ENCODE results near the gene SLC25A1.

Gene SLC25A1

GRCh38 chr22:19178657-19179496 lies at the start of gene SLC25A1:
Gene SLC25A1, minus strand, starts transcription at chr22:19178736. Its CDS starts 63 bp downstream, at chr22:19178673.
- DNase-seq, result peak; percentile 70 to 77

- DNase-seq, result no peak
These were observed 49.6 kb upstream of the SLC25A1 start for GRCh38 chr22:19228179-19228578.

DNA sequence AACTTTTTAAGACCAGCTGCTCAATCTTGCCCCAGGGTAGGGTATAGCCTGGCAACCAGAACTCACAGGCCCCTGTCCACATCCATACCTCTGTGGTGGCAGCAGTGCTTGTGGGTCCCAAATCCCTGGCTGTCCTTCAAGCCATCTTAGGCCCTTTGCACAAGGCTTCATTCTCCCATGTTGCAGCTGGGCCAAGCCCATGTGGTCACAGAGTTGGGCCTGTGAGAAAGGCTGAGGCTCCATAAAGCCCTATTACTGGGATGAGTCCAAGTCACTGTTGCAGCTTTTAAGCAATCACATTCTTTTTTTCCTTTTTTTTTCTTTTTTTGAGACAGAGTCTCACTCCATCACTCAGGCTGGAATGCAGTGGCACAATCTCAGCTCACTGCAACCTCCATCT lies 47.9 kb upstream of the SLC25A1 start:
- no peak for DNase-seq

GRCh38 chr22:19225560-19225959 lies 47.0 kb upstream of the SLC25A1 start:
- no peak for DNase-seq

- no peak for DNase-seq
These were observed 46.4 kb upstream of the SLC25A1 start for GRCh38 chr22:19224985-19225384.

GRCh38 chr22:19224557-19224956 lies 46.0 kb upstream of the SLC25A1 start:
- DNase-seq, result no peak

- DNase-seq, result no peak
These were observed 45.1 kb upstream of the SLC25A1 start for GRCh38 chr22:19223617-19224016.

DNA sequence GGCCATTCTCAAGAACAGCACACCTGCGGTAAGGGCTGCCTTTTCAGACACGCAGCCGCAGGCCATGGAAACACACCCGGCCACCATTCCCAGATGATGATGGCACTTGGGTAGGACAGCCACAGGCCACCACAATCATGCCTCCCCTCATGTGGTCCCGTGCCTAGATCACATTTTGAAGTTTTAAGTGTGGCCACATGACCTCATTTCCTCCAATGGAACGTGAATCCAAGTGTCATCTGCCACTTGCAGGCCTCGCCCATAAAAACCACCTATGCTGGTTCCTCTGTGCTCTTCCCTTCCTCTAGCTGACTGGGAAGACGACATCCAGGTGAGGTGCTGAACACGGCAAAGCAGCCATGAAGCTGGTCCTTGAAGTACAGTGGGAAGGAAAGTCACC lies 44.6 kb upstream of the SLC25A1 start:
- no peak for DNase-seq

DNA sequence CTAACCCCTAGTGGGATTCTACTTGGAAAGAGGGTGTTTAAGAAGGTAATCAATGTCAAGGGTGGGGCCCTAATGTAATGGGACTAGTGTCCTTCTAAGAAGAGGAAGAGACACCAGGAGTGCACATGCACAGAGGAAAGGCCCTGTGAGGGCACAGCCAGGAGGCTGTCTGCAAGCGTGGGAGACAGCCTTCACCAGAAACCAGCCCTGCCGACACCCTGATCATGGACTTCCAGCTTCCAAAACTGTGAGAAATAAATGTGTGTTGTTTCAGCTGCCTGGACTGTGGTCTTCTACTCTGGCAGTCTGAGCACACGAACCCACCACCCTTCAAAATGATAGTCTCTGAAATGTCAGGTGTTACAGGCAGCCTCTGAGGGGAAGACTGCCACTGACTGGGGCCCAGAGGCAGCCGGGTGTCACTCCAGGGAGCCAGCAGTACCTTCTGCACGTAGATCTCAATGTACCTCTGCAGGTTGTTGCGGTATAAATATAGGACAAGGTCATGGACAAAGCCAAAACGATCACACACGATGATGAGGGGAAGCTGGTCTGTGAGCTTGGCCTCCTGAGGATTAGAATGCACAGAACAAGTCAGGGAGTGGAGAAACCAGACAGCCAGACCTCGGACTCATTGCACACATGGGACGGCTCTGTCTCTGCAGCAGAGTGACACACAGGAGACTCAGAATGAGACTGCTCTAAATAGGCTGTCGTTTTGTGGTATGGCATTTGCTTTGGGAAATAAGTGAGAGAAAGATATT lies 43.9 kb upstream of the SLC25A1 start:
- no peak for DNase-seq

DNA sequence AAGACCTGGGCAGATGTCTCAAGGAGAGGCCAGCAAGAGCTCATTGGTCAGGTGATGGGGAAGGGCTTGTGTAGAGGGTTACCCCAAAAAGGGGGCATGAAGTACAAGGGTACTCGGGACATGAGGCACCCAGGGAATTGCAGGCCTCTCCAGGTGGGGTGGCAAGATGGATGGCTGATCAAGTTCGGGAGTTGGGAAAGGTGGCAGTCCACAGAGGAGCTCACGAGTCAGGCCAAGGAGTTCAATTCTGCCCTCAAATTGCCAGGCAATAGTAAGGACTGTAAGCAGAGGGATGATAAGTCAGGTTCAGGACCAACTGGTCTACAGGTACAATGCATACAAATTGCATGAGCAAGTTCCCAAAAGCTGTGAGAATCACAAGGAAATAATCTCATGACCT lies 42.3 kb upstream of the SLC25A1 start:
- no peak for DNase-seq

DNA sequence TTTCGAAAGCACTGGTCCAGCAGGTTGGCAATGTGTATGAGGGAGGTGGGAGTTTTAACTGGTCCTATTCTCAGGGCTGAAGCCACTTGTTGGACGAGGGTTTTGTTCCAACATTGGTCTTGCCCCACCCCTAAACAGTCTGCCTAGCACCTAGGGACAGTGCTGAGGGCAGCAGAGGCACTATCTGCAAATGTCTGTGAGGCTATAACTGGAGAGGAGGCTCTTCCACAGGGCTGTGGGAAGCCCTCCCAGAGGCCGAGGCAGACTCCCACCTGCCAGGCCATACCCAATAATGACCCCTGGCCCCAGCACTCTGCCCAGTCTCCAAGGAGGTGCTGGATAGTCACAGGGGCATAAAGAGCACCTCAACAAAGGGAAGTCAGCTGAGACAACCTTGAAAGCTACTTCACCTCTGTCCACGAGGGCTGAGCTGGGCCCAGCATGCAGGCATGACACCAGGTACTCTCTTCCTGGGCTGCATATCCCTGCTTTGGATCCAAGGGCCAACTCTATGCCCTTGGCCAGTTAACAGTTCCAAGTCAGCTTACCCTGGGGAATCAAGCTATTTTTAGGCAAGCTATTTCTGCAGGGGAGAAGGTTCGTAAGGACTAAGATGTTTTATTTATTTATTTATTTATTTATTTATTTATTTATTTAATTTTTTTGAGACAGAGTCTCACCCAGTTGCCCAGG lies 40.2 kb upstream of the SLC25A1 start:
- DNase-seq, result no peak

- DNase-seq, result no peak
These were observed 38.0 kb upstream of the SLC25A1 start for GRCh38 chr22:19216579-19216978.

DNA sequence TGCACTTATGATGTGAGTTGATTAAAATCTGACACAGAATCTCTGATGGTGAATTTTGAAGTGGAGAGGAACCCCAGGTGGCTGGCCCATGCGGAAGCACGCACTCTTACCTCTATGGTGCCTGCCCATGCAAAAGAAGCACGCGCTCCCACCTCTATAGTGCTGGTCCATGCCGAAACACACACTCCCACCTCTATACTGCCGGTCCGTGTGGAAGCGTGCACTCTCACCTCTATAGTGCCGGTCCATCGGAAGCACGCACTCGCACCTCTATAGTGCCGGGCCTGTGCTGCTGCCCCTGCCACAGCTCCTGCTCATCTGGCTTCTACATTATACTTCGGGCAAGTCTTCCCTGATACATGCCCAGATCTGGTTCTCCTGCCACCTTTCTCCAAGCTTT lies 36.8 kb upstream of the SLC25A1 start:
- no peak for DNase-seq

DNA sequence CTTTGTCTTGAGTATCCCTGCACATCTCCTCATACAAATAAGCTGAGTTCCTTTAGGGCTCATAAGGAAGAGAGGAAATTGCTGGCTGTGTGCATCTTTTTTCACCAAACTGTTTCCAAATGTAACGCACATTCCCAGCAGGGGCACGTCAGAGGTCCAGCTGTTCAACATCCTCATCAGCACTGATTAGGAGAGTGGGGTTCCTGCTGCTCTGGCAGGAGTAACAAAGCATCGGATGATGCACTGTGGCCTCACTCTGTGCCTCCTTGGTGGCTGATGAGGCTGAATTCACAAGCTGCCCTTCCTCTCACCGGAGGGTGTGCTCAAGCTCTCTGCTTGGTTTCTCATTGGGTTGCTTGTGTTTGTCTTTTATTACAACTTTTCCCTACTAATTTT lies 35.5 kb upstream of the SLC25A1 start:
- no peak for DNase-seq

DNA sequence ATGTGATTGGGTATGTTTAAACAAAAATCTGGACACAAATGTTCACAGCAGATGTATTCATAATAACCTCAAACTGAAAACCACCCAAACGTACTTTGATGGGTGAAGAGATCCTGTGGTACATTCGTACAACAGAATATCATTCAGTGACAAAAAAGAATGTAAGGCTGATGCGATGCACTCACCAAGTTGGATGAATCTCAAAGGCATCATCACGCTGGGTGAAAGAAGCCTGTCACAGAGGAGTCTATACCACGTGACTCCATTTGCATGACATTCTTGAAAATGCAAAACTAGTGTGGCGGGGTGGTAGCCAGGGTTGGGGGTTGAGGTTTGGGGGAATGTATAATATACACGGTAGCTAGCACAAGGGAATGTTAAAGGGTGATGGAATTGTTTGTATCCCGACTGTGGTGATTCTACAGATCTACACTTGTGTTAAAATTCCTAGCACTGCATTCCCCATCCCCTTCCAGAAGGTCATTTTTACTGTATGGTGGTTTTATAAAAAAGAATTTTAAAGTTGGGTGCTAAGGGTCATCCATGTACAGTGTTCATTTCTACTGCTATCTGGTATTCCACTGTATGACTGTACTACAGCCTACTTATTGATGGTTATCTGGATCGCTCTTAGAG lies 35.0 kb upstream of the SLC25A1 start:
- DNase-seq, result no peak

DNA sequence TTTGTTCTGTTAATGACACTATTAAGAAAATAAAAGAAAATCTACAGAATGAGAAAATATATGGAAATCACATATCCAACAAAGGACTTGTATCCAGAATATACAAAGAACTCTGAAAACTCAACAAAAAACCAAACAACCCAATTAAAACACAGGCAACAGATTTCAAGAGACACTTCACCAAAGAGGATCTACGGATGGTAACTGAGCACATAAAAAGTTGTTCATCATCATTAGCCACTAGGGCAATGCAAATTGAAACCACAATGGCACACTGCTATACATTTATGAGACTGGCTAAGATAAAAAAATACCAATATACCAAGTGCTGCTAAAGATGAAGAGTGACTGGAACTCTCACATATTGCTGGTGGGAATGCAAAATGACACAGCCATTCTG lies 34.5 kb upstream of the SLC25A1 start:
- no peak for DNase-seq

DNA sequence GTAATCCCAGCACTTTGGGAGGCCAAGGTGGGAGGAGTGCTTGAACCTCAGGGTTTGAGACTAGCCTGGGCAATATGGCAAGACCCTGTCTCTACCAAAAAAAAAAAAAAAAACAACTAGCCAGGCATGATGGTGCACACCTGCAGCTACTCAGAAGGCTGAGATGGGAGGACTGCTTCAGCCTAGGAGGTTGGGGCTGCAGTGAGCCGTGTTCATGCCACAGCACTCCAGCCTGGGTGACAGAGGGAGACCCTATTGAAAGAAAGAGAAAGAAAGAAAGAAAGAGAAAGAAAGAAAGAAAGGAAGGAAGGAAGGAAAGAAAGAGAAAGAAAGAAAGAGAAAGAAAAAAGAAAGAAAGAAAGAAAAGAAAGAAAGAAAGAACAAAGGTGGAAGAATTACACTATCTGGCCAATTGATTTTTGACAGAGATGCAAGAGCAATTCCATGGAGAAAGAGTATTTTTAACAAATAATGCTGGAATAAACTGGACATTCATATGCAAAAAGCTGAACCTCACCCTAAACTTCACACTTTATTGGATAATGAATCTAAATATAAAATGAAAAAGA lies 33.9 kb upstream of the SLC25A1 start:
- DNase-seq, result no peak

- no peak for DNase-seq
These were observed 31.7 kb upstream of the SLC25A1 start for GRCh38 chr22:19210188-19210587.

DNA sequence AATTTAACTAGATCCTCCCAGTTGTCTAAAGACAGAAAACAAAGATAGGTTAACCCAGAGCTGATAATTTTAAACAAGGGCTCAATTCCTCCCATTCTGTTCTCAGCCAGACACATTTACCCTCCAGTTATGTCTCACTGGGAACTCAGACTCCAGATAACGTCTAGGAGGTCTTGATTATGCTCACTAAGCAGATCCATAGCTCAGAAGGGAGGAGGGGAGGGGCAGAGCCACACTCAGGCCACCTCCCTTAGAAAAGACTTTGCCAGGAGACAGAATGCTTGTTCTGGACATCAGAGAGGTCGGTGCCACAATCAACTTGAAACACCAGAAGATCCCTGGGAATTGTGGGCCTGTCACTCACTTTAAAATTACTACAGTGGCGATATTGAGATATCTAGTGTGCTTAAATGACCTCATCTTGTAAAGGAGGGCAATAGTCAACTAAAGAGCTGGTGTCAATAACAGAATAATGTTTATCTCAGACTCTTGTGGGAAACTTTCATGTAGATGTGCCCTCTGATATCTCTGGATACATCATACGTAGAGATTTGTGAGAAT lies 29.8 kb upstream of the SLC25A1 start:
- no peak for DNase-seq

- no peak for DNase-seq
These were observed 29.3 kb upstream of the SLC25A1 start for GRCh38 chr22:19207884-19208283.

DNA sequence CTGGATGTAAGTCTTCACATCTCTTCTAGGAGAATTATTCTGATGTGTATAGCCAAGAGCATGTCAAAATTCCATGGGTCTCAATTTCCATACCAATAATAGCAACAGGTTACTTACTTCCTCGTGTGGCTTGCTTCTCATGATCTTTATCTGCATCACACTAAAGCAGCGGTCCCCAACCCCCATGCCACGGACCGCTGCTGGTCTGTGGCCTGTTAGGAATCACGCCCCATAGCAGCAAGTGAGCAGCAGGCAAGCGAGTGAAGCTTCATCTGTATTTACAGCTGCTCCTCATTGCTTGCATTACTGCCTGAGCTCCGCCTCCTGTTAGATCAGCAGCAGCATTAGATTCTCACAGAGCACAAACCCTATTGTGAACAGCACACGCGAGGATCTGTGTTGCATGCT lies 28.9 kb upstream of the SLC25A1 start:
- no peak for DNase-seq

DNA sequence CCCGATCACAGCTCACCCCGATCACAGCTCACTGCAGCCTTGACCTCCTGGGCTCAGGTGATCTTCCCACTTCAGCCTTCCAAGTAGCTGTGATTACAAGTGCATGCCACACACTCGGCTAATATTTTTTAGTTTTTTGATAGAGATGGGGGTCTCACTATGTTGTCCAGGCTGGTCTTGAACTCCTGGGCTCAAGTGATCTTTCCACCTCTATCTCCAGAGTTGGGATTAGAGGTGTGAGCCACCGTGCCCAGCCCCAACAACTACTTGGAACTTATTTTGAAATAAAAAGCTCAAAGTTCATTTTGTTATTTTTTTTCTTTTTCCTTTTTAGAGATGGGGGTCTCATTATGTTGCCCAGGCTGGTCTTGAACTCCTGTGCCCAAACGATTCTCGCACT lies 27.8 kb upstream of the SLC25A1 start:
- no peak for DNase-seq

DNA sequence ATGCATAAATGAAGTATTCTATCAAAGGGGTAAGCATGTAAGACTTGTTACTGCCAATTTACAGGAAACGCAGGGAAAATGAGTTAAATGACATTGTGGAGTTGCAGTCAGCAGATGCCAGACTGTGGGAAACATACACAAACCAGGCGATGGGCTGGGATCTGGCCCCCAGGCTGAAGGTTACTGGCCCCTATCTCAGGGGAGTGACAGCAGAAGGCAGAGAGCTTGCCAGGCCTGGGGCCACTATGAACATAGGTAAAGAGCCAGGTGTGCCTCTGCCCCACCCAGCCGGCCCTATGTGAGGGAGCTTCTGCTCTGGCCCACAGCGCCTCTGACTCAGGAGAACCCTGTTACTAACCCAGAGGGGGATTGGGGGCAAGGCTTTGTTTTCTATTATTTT lies 26.1 kb upstream of the SLC25A1 start:
- no peak for DNase-seq

Measured in AML-193 (cell line).